Measurements from ENCODE around the gene GATB.

GATB gene

GRCh38 chr4:151665022-151665784 lies 95.6 kb downstream of the GATB start:
- no peak overlapping the region for H3K4me3 ChIP-seq (ENCODE audit: control insufficient read depth, low read depth, low read length)
- TF ChIP-seq CTCF (IDR thresholded peaks at IDR 0.05; ENCODE audit: control insufficient read depth, insufficient read depth, low read depth, low read length, missing control alignments) = no peak
- no peak for DNase-seq (ENCODE audit: low read depth)

GRCh38 chr4:151664289-151664688 lies 96.5 kb downstream of the GATB start:
- no peak for TF ChIP-seq CTCF (IDR thresholded peaks at IDR 0.05; ENCODE audit: control insufficient read depth, insufficient read depth, low read depth, low read length, missing control alignments)
- no peak overlapping the region for H3K4me3 ChIP-seq (ENCODE audit: control insufficient read depth, low read depth, low read length)
- no peak for DNase-seq (ENCODE audit: low read depth)

GRCh38 chr4:151663109-151663508 lies 97.7 kb downstream of the GATB start:
- TF ChIP-seq CTCF (IDR thresholded peaks at IDR 0.05; ENCODE audit: control insufficient read depth, insufficient read depth, low read depth, low read length, missing control alignments) = no peak
- H3K4me3 ChIP-seq (ENCODE audit: control insufficient read depth, low read depth, low read length) = no peak overlapping the region
- no peak for DNase-seq (ENCODE audit: low read depth)

GRCh38 chr4:151661873-151662272 lies 98.9 kb downstream of the GATB start:
- TF ChIP-seq CTCF (IDR thresholded peaks at IDR 0.05; ENCODE audit: control insufficient read depth, insufficient read depth, low read depth, low read length, missing control alignments) = no peak

GRCh38 chr4:151660676-151661075 lies 100.1 kb downstream of the GATB start:
- no peak for TF ChIP-seq CTCF (IDR thresholded peaks at IDR 0.05; ENCODE audit: control insufficient read depth, insufficient read depth, low read depth, low read length, missing control alignments)
- no peak for DNase-seq (ENCODE audit: low read depth)
- no peak overlapping the region for H3K4me3 ChIP-seq (ENCODE audit: control insufficient read depth, low read depth, low read length)

More at GRCh38 chr4:151661873-151662272, 98.9 kb downstream of the GATB start:
- no peak for DNase-seq (ENCODE audit: low read depth)
- H3K4me3 ChIP-seq (ENCODE audit: control insufficient read depth, low read depth, low read length) = no peak overlapping the region

GRCh38 chr4:151659601-151660364 lies 101.0 kb downstream of the GATB start:
- DNase-seq (ENCODE audit: low read depth) = no peak
- TF ChIP-seq CTCF (IDR thresholded peaks at IDR 0.05; ENCODE audit: control insufficient read depth, insufficient read depth, low read depth, low read length, missing control alignments) = no peak

More at GRCh38 chr4:151659601-151660364, 101.0 kb downstream of the GATB start:
- no peak overlapping the region for H3K4me3 ChIP-seq (ENCODE audit: control insufficient read depth, low read depth, low read length)
